Nephron progenitor cell (in vitro differentiated cells): ENCODE data around the gene IL12RB2.
A peak's percentile ranks its signal among the peaks of the same experiment; 100 is the strongest.
"Not testable (repeated sequence)": the region's sequence is repeated elsewhere in the genome, so short reads cannot be mapped to it uniquely, and the experiment has no call there.

Experiments used
- DNase-seq: peaks from one replicate; pipeline ENCODE4 v3.0.0; 2021
- H3K27ac Mint-ChIP-seq: 2 replicates; pipeline ENCODE4 v1.8.0; 2021; ENCODE audit warnings: mild to moderate bottlenecking, moderate library complexity, mixed read lengths
- H3K27me3 Mint-ChIP-seq: 2 replicates; pipeline ENCODE4 v1.8.0; 2021; ENCODE audit warnings: mild to moderate bottlenecking, low read depth, mixed read lengths; ENCODE audit not compliant: poor library complexity
- H3K36me3 Mint-ChIP-seq: 2 replicates; pipeline ENCODE4 v1.8.0; 2021; ENCODE audit warnings: low read depth, mixed read lengths
- H3K4me1 Mint-ChIP-seq: 2 replicates; pipeline ENCODE4 v1.8.0; 2021; ENCODE audit warnings: mixed read lengths
- H3K4me3 Mint-ChIP-seq: 2 replicates; pipeline ENCODE4 v1.8.0; 2021; ENCODE audit warnings: mild to moderate bottlenecking, moderate library complexity, mixed read lengths
- H3K9me3 Mint-ChIP-seq: 2 replicates; pipeline ENCODE4 v1.8.0; 2021; ENCODE audit warnings: mild to moderate bottlenecking, moderate library complexity, mixed read lengths
- TF ChIP-seq, protein P1 (sequence below): fragments of 200-600 bp; sonication (generic); IDR thresholded peaks from 2 replicates; pipeline ENCODE4 v1.5.0; 2021; ENCODE audit warnings: antibody characterized with exemption

IL12RB2 gene

DNA sequence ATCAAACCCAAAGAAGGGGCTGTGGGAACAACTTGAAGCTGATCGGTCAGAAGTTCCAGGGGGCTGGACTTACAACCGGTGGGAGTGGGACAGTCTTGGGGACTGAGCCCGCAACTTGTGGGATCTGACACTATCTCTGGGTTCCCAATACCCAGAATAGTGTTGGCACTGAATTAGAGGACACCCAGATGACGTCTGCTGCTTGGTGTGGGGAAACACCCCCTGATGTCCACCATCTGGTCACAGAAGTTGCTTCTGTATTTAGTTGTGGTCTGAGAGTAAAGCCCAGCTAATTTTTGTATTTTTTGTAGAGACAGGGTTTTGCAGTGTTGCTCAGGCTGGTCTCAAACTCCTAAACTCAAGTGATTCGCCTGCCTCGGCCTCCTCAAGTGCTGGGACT is 93.8 kb downstream of the IL12RB2 start:
- DNase-seq: no peak
- Mint-ChIP-seq H3K36me3 (no peaks in the 10 kb centered on the region), H3K27ac (no peak overlapping the region), H3K9me3 (no peaks in the 10 kb centered on the region), H3K27me3 (peaks cover 4% of the 10 kb centered on the region), H3K4me1 (no peaks in the 10 kb centered on the region), H3K4me3 (no peak overlapping the region)
- TF ChIP-seq, protein P1, sequence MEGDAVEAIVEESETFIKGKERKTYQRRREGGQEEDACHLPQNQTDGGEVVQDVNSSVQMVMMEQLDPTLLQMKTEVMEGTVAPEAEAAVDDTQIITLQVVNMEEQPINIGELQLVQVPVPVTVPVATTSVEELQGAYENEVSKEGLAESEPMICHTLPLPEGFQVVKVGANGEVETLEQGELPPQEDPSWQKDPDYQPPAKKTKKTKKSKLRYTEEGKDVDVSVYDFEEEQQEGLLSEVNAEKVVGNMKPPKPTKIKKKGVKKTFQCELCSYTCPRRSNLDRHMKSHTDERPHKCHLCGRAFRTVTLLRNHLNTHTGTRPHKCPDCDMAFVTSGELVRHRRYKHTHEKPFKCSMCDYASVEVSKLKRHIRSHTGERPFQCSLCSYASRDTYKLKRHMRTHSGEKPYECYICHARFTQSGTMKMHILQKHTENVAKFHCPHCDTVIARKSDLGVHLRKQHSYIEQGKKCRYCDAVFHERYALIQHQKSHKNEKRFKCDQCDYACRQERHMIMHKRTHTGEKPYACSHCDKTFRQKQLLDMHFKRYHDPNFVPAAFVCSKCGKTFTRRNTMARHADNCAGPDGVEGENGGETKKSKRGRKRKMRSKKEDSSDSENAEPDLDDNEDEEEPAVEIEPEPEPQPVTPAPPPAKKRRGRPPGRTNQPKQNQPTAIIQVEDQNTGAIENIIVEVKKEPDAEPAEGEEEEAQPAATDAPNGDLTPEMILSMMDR: no peak

DNA sequence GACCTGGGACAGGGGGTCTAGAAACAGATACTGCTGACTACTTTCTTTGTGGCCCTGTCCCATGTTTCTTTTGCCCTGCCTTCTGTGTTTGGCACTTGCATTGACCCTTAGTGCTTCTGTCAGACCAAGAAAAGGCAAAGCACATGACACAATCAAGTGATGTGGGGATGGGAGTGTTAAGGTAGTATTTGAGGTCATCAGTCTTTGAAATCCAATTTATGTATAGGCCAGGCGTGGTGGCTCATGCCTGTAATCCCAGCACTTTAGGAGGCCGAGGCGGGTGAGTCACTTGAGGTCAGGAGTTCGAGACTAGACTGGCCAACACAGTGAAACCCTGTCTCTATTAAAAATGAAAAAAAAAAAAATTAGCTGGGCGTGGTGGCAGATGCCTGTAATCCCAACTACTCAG is 96.5 kb downstream of the IL12RB2 start:
- H3K36me3 Mint-ChIP-seq: peaks cover under 1% of the 10 kb centered on the region
- no peaks in the 10 kb centered on the region for H3K9me3 Mint-ChIP-seq
- H3K27me3 Mint-ChIP-seq: no peaks in the 10 kb centered on the region
- H3K4me1 Mint-ChIP-seq: no peaks in the 10 kb centered on the region
- no peak overlapping the region for H3K4me3 Mint-ChIP-seq
- TF ChIP-seq, protein P1: no peak
- no peak overlapping the region for H3K27ac Mint-ChIP-seq
- DNase-seq: no peak

DNA sequence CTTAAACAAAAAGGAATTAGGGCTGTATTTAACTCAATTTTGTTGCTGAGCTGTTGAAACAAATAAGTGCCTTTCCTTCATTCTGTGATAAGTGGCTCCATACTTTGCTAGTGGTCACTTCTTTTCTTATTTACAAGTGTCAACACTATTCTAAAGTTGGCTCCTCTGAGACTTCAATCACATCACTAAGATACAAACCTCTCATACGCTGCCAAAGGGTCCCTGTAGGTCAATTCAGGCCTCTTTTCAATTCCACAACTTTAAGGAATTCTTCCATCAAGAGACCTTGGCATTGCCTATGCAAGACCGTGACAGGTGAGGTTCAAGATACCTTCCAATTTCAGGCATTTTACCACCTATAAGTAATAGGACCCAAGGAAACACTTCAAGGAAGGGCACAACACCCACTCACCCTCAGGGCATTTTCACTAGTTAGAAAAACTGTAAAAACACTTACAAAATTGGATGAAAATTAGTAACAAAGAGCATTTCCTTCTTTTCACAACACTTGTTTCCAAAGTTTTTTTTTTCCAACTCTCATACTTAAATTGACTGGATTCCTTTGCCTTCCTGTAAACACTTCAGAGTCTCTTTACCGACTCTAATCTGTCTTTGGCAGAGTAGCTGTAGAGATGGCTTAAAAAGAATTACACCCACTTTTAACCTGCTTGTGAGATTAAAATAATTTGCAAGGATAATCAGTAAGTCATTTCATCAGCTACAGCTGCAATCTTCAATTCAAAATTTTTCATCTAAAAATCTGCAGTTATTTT is 98.0 kb downstream of the IL12RB2 start:
- Mint-ChIP-seq H3K27ac (peak overlapping the region; percentile 50), H3K9me3 (no peaks in the 10 kb centered on the region), H3K4me1 (no peaks in the 10 kb centered on the region), H3K27me3 (no peaks in the 10 kb centered on the region), H3K4me3 (no peak overlapping the region), H3K36me3 (peaks cover 15% of the 10 kb centered on the region)
- no peak for DNase-seq
- TF ChIP-seq, protein P1: no peak

DNA sequence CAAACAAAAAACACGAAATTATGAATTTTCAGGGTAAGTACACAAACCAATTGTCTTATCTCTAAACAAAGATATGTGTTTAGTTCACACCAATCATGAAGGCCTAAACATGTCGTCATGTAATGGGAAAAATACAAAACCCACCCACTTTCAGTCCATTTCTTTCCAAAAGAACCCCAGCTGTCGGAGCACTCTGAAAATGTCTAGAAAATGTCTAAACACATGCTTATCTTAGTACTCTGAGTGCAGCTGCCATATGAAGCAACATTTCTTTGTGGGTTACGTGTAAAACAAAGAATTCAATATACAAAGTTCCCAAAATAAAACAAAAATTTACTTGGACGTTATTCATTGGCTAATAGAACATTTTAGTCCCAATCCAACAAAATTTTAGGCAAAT is 99.8 kb downstream of the IL12RB2 start:
- peaks cover 27% of the 10 kb centered on the region for H3K36me3 Mint-ChIP-seq
- no peaks in the 10 kb centered on the region for H3K9me3 Mint-ChIP-seq
- TF ChIP-seq, protein P1: no peak
- no peak overlapping the region for H3K4me3 Mint-ChIP-seq
- DNase-seq: no peak
- H3K27me3 Mint-ChIP-seq: no peaks in the 10 kb centered on the region
- no peak overlapping the region for H3K27ac Mint-ChIP-seq
- no peaks in the 10 kb centered on the region for H3K4me1 Mint-ChIP-seq

DNA sequence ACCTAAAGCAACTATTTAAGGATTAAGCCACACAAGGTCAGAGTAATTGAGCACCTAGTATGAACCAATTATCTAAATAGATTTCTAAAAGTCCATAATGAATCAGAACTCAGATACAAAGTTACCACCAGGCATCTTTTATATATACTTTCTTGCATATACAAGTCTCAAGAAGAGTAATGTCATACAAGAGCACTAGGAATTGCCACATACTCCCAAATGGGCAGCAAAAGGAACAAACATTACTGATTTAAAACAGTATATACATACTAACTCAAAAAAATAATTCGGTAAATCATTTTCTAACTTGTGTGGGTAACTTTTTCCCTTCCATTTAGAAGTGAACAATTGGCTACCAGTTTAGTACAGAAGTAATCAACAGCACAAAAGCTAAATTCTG is 100.5 kb downstream of the IL12RB2 start:
- DNase-seq: no peak
- peaks cover 27% of the 10 kb centered on the region for H3K36me3 Mint-ChIP-seq
- TF ChIP-seq, protein P1: no peak
- H3K9me3 Mint-ChIP-seq: no peaks in the 10 kb centered on the region
- H3K4me3 Mint-ChIP-seq: no peak overlapping the region
- no peaks in the 10 kb centered on the region for H3K4me1 Mint-ChIP-seq
- no peaks in the 10 kb centered on the region for H3K27me3 Mint-ChIP-seq
- H3K27ac Mint-ChIP-seq: no peak overlapping the region

DNA sequence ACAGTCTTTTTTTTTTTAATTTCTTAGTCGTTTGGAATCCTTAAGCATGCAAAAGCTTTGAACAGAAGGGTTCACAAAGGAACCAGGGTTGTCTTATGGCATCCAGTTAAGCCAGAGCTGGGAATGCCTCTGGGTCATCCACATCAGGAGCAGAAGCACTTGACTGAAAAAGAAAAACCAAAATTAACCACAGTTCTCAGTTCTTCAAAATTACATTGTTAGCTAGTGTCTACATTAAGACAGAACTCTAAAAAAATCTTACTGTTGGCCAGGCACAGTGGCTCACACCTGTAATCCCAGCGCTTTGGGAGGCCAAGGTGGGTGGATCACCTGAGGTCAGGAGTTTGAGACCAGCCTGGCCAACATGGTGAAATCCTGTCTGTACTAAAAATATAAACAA is 105.4 kb downstream of the IL12RB2 start:
- H3K4me1 Mint-ChIP-seq, H3K27ac Mint-ChIP-seq, H3K27me3 Mint-ChIP-seq, H3K9me3 Mint-ChIP-seq, DNase-seq, H3K4me3 Mint-ChIP-seq: not testable (repeated sequence)
- H3K36me3 Mint-ChIP-seq: peaks cover 66% of the 10 kb centered on the region
